Right lobe of liver (tissue), 4 donors: ENCODE measurements around the gene GATAD2B.
"Not testable (repeated sequence)": the region's sequence is repeated elsewhere in the genome, so short reads cannot be mapped to it uniquely, and the experiment has no call there.

Experiments
- POLR2A ChIP-seq: fragments of 450-650 bp; IDR thresholded peaks from one replicate; pipeline ENCODE4 v1.6.1; 2017; ENCODE audit warnings: antibody characterized with exemption, mild to moderate bottlenecking
- TF ChIP-seq, protein P1 (sequence below), 4 donors: fragments of 200-600 bp in 3 of 4; fragments of 450-650 bp in 1 of 4; IDR thresholded peaks; one replicate each; pipeline versions ENCODE4 v1.5.1 to v1.8.0; 2016 to 2022; ENCODE audit warnings: antibody characterized with exemption in 4 of 4, mild to moderate bottlenecking in 2 of 4
- donor health status: DM: no; HTN: no; CAD: no.
- donor health status: DM: no; HTN: no; CAD: no.
- donor health status: DM: no; HTN: yes; CAD: no.

DNA sequence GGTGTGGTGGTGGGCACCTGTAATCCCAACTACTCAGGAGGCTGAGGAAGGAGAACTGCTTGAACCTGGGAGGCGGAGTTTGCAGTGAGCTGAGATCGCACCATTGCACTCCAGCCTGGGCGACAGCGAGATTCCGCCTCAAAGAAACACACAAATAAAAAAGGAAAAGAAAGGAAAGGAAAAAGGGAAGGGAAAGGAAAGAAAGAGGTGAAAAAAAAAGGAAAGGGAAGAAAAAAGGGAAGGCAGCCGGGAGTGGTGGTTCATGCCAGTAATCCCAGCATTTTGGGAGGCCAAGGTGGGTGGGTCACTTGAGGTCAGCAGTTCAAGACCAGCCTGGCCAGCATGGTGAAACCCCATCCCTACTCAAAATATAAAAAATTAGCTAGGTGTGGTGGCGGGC lies 31.7 kb downstream of the GATAD2B start:
- TF ChIP-seq, protein P1, sequence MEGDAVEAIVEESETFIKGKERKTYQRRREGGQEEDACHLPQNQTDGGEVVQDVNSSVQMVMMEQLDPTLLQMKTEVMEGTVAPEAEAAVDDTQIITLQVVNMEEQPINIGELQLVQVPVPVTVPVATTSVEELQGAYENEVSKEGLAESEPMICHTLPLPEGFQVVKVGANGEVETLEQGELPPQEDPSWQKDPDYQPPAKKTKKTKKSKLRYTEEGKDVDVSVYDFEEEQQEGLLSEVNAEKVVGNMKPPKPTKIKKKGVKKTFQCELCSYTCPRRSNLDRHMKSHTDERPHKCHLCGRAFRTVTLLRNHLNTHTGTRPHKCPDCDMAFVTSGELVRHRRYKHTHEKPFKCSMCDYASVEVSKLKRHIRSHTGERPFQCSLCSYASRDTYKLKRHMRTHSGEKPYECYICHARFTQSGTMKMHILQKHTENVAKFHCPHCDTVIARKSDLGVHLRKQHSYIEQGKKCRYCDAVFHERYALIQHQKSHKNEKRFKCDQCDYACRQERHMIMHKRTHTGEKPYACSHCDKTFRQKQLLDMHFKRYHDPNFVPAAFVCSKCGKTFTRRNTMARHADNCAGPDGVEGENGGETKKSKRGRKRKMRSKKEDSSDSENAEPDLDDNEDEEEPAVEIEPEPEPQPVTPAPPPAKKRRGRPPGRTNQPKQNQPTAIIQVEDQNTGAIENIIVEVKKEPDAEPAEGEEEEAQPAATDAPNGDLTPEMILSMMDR (IDR thresholded peaks at IDR 0.05): not testable (repeated sequence)
- not testable (repeated sequence) for TF ChIP-seq POLR2A
